ENCODE measurements around the gene ADGRB3.

- TF ChIP-seq CTCF (IDR thresholded peaks at IDR 0.05; ENCODE audit: low read length) (no peak), EZH2 (IDR thresholded peaks at IDR 0.05; ENCODE audit: borderline replicate concordance, low read length) (no peak)
Observed at GRCh38 chr6:69116658-69117057, 481.6 kb downstream of the ADGRB3 start.
